Measurements from ENCODE around the gene TTK. TPM values are rescaled to one million over a fixed set of nuclear protein-coding genes. Genes with fewer than 3 reads are reported as not detected.

The TTK gene
- total RNA-seq, result 1 to 10 TPM; 1.0 to 9.6 (median 2.4) TPM
- long read RNA-seq, donor 1, result 0 reads
- long read RNA-seq, donor 2, result 0 reads

DNA sequence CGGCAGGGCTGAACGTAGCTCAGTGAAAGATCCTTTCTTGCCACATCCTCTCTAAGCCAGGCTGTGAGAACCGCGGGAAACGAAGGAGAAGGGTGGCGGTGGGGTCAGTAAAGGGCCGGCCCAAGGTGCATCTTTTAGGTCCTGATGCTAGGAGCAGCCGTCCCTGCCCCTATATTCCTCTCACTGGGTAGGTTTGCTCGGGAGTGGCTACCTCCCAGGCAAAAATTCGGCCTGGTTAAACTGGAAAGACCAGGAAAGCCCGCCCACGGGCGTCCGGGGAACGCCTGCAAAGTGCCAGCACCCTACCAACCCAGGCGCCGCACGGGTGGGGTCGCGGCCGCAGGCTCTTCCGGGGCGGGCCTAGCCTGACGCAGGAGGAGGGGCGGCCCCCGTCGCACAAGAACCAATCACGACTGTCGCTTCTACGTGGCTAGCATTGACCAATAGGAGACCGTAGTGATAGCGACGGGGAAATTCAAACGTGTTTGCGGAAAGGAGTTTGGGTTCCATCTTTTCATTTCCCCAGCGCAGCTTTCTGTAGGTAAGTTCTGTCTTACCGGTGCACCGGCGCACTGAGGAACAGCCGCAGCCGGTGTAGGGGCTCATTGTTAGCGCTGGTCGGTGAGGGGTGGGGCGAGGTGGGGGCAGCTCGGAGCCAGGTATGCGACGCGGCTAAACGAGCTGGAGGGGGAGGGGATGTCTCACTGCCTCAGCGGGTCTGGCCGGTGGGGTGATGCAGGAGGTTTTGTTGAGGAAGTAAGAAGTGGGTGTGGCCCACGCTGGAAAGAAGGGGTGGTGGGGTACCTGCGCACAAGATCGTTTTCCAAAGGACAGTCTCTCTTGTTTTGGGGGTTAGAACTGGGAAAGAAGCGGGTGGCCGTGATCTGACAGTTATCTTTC, at the start of gene TTK:
TSS of gene TTK (plus strand) at position 477 of the 900 bp plus-strand sequence. CDS start 1,195 bp downstream, outside the sequence.
- Histone ChIP-seq H3K4me3 (peak within 1 kb of the TSS; percentile 22), H3K9me3 (no peaks in the 10 kb centered on the region), H3K36me3 (ENCODE audit: low read depth) (no peaks in the 10 kb centered on the region), H3K4me1 (ENCODE audit: low read depth) (no peaks in the 10 kb centered on the region)
- peak; percentile 95 to 96 (median 95) for DNase-seq
- peak; percentile 100 for ATAC-seq
- TF ChIP-seq, protein P1, sequence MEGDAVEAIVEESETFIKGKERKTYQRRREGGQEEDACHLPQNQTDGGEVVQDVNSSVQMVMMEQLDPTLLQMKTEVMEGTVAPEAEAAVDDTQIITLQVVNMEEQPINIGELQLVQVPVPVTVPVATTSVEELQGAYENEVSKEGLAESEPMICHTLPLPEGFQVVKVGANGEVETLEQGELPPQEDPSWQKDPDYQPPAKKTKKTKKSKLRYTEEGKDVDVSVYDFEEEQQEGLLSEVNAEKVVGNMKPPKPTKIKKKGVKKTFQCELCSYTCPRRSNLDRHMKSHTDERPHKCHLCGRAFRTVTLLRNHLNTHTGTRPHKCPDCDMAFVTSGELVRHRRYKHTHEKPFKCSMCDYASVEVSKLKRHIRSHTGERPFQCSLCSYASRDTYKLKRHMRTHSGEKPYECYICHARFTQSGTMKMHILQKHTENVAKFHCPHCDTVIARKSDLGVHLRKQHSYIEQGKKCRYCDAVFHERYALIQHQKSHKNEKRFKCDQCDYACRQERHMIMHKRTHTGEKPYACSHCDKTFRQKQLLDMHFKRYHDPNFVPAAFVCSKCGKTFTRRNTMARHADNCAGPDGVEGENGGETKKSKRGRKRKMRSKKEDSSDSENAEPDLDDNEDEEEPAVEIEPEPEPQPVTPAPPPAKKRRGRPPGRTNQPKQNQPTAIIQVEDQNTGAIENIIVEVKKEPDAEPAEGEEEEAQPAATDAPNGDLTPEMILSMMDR (IDR thresholded peaks at IDR 0.05), result no peak
- intact Hi-C loops (cut with DNase I, micrococcal nuclease), result no loop called here

DNA sequence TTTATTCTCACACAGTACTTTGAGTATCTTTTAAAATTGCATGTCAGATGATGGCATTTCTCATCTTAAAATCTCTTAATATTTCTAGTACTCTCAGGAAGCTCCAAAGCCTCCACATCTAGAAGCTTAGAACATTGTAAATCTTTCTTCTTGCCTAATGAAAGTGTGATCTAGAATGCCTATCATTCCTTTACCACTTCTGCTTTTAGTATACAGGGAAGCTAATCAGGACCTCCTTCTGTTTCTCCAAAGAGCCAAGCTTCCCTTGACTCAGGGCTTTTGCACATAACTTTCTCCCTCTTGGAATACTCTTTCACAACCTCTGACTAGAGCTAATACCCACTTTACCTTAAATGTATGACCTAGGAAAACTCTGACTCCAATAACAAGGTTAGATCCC, 49.6 kb upstream of the TTK start:
- Histone ChIP-seq H3K36me3 (ENCODE audit: low read depth) (no peaks in the 10 kb centered on the region), H3K4me1 (ENCODE audit: low read depth) (no peaks in the 10 kb centered on the region), H3K9me3 (no peaks in the 10 kb centered on the region), H3K4me3 (no peak overlapping the region)
- no peak for DNase-seq
- ATAC-seq, result no peak
- intact Hi-C loops (cut with DNase I, micrococcal nuclease), result loop anchor here in 1 of 2 donors (5.0 kb wide), 1 partner anchor 137 kb away; no protein-coding TSS in a partner anchor
- TF ChIP-seq, protein P1 (IDR thresholded peaks at IDR 0.05), result no peak

DNA sequence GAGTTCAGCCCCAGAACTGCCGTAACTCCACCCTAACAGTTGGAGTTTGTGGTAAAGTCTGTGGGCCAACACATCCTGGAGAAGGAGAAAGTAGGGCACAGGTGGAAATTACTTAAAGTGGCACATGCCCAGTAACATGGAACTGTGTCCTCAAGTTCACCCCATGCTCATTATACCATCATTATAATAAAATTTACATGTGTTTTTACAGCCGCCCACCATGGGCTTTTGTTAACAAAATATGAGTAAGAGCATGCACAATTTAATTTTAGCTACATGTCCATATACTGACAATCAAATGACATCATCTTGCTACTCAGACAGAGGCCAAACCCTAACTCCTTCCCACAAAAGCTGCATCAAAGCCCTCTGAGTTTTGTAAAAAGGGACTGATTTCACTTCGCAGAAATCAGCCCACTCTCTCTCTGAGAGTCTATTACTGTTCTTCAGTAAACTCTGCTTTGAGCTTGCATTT, 39.8 kb upstream of the TTK start:
- Histone ChIP-seq H3K36me3 (ENCODE audit: low read depth) (no peaks in the 10 kb centered on the region), H3K4me1 (ENCODE audit: low read depth) (no peaks in the 10 kb centered on the region), H3K4me3 (no peak overlapping the region), H3K9me3 (no peaks in the 10 kb centered on the region)
- ATAC-seq (no peak), DNase-seq (no peak)
- TF ChIP-seq, protein P1 (IDR thresholded peaks at IDR 0.05), result no peak
- intact Hi-C loops (cut with DNase I, micrococcal nuclease), result no loop called here

DNA sequence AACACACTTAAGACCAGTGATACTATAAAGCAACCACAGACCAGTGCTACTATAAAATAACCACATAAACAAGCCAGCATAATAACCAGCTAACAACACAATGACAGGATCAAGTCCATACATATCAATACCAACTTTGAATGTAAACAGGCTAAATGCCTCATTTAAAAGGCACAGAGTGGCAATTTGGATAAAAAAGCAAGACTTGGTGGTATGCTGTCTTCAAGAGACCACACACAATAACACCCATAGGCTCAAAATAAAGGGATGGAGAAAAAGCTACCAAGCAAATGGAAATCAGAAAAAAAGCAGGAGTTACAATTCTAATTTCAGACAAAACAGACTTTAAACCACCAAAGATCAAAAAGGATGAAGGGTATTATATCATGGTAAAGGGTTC, 37.3 kb upstream of the TTK start:
- ATAC-seq (no peak), DNase-seq (no peak)
- TF ChIP-seq, protein P1 (IDR thresholded peaks at IDR 0.05), result no peak
- intact Hi-C loops (cut with DNase I, micrococcal nuclease), result no loop called here
- H3K9me3 ChIP-seq, result no peaks in the 10 kb centered on the region
- no peaks in the 10 kb centered on the region for H3K4me1 ChIP-seq (ENCODE audit: low read depth)
- no peak overlapping the region for H3K4me3 ChIP-seq
- no peaks in the 10 kb centered on the region for H3K36me3 ChIP-seq (ENCODE audit: low read depth)

DNA sequence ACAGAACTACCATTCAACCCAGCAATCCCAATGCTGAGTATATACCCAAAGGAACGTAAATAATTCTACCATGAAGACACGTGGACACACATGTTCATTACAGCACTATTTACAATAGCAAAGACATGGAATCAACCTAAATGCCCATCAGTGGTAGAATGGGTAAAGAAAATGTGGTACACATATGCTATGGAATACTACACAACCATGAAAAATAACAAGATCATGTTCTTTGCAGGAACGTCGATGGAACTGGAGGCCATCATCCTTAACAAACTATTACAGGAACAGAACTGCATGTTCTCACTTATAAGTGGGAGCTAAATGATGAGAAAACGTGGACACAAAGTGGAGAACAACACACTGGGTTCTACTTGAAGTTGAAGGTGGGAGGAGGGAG, 34.7 kb upstream of the TTK start:
- no peak for DNase-seq
- intact Hi-C loops (cut with DNase I, micrococcal nuclease), result no loop called here
- no peak for ATAC-seq
- Histone ChIP-seq H3K36me3 (ENCODE audit: low read depth) (no peaks in the 10 kb centered on the region), H3K4me1 (ENCODE audit: low read depth) (no peaks in the 10 kb centered on the region), H3K9me3 (no peaks in the 10 kb centered on the region), H3K4me3 (no peak overlapping the region)
- TF ChIP-seq, protein P1 (IDR thresholded peaks at IDR 0.05), result no peak

Data from mucosa of descending colon (tissue), 3 donors.